GM21737 (cell line): Measurements from ENCODE around the gene ELOVL1.
"Not testable (repeated sequence)": the region's sequence is repeated elsewhere in the genome, so short reads cannot be mapped to it uniquely, and the experiment has no call there.

ENCODE experiments used
- ATAC-seq: cut with Tn5 transposase; IDR thresholded peaks from one replicate; pipeline ENCODE4 v1.9.1; 2021; ENCODE audit warnings: mild to moderate bottlenecking, moderate library complexity; ENCODE audit not compliant: unreplicated experiment

ELOVL1 gene

DNA sequence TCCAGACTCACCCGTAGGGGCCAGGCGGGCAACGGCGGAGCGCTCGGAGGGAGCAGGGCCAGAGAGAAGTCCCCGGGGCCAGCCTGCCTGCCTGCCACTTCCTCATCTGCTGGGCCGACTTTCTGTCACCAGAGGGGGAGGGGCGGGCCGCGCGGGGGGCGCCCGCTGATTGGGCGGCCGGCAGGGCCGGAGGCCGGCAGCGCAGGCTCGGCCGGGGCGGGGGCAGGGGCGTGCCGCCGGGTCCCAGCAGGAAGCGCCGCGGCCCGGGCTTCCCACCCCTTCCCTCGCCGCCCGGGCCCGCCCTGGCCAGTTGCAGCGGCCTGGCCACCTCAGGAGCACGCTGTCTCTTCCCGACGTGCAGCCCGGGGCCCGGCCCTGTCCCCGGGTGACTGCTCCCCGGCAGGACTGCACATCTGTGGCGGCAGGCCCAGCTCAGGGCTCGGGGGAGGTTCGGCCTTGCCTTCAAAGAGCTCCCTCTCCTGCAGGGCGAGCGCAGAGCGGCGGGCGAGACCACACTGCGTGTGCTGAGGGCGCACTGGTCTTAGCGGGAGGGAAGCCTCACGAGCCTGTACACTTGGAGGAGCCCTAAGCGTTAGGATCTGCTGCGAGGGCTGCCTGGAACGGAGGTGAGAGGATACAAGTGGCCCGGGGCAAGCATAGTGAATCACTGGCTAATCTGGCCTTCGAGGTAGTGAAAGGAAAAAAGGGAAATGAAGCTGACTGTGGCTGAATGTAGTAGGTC lies at the start of gene ELOVL1:
Gene ELOVL1 (minus strand): TSS at position 108 of the 742 bp plus-strand sequence. CDS start 2,402 bp downstream, outside the sequence.
- ATAC-seq = peak; percentile 77

DNA sequence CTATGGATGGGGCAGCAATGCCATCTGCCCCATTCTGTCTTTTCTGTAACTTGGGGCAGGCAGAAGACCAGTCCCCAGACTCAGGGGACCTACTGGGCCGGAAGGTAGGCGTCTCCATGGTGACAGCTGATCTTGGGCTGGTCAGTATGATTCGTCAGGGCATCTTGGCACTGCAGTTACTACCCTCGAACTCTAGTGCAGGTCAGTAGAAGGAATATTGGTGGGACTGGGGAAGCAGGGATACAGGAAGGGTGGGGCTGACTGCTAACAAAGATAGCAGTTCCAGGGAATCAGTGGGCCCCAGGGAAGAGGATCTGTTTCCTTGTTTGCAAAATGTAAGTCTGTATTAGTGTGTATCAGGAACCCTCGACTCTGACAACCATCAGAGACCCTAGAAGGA lies 48.1 kb upstream of the ELOVL1 start:
- no peak for ATAC-seq

DNA sequence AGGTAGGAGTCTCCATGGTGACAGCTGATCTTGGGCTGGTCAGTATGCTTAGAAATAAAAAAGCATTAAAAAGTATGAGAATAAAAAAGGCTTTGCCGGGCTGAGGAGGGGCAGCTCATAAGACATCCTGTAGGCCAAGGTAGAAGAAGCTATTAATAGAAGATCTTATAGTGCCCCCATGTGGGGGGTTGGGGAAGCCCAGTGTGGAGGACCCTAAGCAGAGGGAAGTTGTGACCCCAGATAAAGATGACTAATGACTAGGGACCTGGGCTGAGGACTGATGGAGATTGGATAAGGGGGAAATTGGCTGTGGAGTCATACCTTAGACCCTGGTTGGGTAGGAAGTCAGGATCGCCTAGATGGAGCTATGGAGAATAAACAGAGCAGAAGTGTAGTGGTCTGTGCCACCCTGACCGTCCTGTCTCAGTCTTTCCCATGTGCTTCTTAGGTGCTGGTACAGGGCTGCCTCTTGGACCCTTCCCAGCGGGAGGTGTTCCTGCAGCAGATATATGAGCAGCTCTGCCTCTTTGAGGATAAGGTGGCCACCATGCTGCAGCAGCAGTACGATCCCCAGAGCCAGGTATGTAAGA lies 46.9 kb upstream of the ELOVL1 start:
- no peak for ATAC-seq

DNA sequence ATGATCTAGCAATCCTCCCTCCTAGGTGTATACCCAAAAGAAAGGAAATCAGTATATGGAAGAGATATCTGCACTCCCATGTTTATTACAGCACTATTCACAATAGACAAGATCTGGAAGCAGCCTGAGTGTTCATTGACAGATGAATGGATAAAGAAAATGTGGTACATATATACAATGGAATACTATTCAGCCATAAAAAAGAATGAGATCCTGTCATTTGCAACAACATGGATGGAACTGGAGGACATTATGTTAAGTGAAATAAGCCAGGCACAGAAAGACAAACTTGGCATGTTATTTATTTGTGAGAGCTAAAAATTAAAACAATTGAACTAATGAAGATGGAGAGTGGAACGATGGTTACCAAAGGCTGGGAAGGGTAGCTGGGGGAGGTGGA lies 45.6 kb upstream of the ELOVL1 start:
- ATAC-seq = not testable (repeated sequence)

DNA sequence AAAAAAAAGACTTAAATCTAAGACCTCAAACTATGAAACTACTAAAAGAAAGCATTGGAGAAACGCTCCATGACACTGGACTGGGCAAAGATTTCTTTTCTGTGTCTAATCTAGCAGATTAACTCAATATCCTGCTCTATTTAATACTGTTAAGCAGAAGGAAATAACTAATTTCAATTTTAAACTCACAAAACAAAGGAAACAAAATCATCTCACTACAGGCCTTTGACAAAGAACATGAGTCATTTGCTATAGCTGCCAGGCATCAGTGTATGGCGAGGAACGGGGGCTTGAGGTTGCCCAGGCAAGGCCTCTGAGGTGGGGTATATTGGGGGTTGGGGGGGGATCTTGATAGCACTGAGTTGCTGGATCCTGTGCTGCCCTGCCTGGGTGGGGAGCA lies 42.8 kb upstream of the ELOVL1 start:
- ATAC-seq = no peak

DNA sequence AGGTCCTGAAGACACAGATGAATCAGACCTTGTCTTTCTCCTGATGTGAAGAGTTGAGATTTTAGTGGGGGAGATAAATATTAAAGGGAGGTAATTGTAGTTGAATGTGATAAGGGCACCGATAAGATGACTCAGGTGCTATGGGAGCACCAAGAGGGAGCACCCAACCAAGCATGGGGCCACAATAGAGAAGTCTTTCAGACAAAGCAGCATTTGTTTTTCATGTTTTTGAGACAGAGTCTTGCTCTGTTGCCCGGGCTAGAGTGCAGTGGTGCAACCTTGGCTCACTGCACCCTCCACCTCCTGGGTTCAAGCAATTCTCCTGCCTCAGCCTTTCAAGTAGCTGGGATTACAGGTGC lies 38.0 kb upstream of the ELOVL1 start:
- ATAC-seq = no peak

DNA sequence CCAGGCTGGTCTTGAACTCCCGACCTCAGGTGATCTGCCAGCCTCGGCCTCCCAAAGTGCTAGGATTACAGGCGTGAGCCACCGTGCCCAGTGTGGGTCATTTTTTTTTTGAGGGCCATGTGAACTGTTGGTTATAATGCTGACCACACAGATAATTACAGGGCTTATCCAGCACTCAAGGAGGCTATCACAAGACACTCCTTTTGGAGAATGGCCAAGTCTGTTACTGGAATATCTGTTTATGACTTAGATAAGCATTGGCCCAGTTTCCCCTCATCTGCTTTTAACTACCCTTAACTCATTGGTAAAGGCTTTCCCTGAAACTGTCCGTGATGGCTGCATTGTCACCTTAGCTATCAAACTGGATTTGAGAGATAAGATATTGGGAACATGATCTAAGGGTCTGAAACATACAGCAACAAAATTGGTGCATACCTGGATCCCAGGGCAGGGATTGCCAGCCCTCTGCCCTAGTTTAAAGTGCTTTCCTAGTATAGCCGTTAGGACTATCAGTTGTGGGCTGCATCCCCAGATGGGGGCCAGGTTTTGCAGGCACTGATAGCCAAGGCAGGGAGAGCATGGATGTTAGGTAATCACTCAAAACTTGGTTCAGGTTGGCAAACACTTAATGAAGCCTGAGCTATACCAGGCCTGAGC lies 37.5 kb upstream of the ELOVL1 start:
- no peak for ATAC-seq

DNA sequence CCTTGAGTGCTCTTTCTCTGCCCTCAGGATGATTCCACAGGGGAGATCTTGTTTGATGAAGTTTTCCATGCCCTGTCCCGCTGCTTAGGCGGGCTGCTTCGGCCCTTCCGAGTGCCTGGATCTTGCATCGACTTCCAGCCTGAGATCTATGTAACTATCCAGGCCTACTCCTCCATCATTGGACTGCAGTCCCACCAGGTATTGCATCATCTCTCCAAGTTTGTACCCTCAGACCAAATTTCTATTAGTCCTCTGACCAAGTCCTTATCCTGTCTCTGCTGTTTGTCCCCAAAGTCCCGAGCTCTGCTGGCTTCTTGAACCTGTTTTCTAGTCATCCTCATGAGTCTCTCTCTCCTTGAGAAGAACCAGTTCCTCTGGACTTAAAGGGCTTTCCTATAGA lies 36.5 kb upstream of the ELOVL1 start:
- ATAC-seq = no peak

DNA sequence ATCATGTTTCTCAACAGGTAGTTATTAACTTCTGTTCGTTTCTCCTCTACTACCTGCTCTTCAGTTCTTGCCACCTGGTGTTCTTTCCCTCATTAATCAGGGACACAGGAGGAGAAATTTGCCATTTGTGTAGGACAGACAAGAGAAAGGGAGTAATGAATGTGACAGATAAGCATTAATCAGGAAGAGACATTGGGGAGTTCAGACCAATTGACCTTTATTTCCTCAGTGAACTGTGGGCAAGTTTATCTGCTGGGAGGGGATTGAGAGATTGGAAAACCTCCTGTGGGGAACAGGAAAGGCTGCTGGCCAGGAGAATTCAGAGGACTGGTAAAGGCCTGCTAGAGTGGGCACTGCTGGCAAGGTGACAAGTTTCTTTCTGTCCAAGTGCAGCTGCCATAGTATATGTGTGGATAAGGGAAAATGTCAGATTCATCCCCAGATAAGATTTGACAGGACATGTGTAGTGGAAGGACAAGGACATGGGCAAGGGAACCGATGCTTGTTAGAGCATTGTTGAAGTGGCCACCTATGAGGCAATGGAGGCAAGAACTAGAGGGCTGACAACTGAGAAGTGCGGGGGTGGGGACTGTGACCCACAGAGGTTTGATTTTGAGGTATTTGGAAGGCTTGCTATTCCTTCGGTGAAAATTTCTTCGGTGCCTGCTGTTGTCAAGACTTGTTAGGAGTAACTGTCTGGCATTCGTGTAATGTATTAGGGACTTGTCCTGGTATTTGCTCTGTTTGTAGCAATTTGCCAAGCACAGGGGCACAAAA lies 34.5 kb upstream of the ELOVL1 start:
- ATAC-seq = no peak

DNA sequence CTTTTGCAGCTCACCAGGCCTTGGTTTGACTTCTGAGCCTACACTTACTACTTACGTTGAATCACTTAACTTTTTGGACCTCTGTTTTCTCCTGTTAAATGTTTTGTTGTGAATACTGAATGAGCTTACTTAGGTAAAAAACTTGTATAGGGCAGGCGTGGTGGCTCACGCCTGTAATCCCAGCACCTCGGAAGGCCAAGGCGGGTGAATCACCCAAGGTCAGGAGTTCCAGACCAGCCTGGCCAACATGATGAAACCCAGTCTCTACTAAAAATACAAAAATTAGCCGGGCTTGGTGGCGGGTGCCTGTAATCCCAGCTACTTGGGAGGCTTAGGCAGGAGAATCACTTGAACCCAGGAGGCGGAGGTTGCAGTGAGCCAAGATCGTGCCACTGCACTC lies 32.6 kb upstream of the ELOVL1 start:
- not testable (repeated sequence) for ATAC-seq

DNA sequence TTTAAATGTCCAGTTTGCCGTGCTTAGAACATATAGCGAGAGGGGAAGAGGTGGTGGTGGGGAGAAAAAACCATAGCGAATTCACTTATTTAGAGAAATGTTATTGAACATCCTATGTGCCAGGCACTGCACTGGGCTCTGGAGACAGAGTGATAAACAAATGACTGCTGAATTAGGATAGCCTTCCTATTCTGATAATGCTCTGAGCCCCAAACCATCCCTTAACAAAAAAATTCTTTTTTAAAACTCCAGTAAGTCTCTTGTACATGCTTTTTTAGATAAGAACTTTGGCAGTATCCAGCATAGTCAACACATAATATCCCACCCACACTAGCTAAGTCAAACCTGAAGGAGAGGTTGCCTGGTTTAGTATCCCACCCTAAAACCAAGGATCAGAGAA lies 30.4 kb upstream of the ELOVL1 start:
- no peak for ATAC-seq

DNA sequence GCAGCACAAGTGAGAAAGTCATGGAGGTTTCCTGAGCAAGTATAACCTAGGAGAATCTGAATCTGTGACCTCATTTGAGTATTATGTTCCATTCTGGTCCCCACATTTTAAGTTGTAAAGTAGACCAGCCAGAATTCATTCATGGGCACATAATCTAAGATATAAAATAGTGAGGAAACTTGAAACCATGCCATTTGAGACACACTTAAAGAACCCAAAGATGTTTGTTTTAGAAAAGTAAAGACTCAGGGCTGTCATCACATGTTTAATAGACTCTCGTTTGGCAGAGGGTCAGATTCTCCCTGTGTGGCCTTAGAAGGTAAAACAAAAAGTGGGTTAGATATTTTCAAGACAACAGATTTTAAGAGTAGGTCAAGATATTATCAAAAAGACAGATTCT lies 28.2 kb upstream of the ELOVL1 start:
- ATAC-seq = no peak

DNA sequence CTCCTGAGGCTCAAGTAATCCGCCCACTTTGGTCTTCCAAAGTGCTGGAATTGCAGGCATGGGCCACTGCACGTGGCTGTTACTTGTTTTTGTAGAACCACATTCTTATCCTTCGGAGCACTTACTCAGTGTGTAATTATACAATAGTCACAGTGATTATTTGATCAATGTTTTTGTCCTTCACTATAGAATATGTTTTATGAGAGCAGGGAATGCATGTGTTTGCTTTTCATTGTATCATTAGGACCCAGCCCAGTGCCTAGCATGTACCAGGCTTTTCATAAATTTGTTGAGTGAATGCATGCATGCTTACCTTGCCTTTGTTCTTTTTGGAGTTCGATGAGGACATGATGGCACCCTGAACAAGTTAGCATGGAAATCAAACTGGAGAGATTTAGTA lies 27.7 kb upstream of the ELOVL1 start:
- no peak for ATAC-seq

DNA sequence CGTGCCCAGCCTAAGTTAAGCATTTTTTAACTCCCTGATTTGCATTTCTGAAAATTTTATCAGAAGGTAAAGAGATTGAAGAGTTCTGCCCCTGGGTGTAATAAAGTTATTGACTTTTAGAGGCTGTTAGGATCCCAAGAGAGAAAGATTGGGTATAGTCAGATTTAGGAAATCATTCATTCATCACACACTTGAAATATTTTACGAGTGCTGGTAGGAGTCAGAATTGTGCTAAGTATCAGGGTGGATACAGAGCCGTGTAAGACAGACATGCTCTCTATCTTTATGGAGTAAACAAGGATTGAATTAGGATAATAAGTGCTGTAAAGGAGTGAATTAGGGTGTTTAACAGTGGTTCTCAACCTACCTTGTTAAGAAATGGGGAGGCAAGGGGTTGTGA lies 24.9 kb upstream of the ELOVL1 start:
- no peak for ATAC-seq

DNA sequence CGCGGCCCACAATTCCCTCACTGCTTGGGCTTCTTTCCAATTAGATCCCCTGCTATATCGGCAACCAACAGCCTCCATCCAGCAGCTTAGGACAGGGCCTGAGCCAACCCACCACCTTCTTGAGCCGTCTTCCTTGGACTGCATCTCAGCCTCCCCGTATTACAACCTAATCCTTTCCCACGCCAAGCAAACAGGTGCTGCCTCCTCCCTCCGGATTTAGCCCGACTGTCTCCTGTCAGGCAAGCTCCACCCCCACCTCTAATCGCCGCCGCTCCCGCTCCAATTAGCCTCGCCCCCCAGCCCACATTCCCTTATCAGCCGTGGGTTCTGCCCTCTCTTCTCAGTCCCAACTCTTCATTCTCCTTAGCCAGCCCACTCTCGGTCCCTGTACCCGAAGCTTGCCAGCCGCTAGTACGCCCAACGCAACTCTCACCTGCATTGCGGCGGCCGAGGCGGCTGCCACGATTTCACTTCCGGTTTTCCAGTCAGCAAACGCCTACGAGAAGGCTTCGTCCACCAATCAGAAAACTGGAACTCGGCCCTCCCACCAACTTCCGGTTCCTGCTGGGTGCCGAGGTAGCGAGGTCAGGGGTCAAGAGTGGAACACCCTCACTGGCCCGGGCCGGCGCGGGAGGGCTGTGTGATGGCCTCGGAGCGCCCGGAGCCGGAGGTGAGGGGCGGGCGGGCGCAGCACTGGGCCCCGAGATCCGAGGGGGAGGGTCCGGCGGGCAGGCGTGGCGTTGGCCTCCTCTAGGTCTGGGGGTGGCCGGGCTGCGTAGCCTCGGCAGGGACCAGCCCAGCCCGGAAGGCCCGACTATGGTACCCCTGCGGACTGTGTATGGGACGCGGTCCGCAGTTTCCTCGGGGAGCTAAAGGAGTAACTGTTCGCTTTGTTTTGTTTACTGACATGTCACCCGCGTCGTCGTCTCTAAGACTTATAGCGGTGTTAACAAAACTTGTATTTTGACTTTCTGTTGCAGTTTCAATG lies 21.8 kb upstream of the ELOVL1 start, which contains the start of the genes MED8 and SZT2:
Gene MED8 (minus strand): TSS at position 475 of the 988 bp plus-strand sequence. CDS start 36 bp downstream, at position 439.
Gene SZT2 (plus strand): TSS at position 574 of the 988 bp plus-strand sequence. CDS start 70 bp downstream, at position 644.
- ATAC-seq = peak; percentile 90

DNA sequence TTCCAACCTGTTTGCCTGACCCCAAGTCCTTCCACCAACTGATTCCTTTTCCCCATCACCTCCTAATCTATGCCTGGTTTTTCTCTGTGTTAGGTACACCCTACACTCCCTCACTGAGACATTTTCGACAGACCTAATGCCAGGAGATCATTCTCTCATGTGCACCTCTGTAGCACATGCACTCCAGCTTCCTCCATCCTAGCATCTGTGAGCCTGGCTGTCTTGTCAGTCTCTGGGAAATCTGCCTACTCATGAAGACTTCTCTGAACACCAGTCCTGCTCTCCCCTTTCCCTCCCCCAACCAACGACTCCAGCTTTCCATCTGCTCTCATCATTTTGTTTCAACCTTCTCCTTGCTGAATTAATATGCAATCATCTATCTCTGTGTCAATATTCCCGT lies 20.8 kb upstream of the ELOVL1 start:
- no peak for ATAC-seq

DNA sequence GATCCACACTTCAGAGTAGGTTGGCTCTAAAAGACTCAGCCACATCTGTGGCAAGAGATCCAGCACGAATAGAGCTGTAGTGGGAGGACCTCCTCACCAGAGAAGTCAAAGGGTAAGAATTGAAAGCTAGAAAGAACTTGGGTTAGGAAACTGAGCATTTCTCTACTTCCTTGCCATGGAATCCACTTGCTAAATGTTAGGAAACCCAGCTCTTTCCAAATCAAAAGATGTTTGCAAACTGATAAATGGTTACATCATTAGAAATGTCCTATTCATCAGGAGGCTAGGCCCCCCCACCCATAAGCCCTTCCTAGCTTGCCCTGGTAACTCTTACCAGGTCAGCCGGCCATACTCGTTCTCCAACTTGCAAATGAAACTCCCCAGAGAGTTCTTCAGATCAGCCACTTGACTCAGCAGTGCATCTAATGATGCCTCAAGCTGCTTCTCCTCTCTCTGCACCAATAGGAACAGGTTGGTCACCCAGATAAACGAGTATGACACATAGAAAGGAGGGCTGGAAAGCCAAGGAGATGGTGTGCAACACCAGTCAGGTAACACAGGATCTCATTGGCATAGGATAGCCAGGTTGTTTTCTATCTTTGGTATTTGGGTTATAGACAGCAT lies 20.3 kb upstream of the ELOVL1 start:
- no peak for ATAC-seq

DNA sequence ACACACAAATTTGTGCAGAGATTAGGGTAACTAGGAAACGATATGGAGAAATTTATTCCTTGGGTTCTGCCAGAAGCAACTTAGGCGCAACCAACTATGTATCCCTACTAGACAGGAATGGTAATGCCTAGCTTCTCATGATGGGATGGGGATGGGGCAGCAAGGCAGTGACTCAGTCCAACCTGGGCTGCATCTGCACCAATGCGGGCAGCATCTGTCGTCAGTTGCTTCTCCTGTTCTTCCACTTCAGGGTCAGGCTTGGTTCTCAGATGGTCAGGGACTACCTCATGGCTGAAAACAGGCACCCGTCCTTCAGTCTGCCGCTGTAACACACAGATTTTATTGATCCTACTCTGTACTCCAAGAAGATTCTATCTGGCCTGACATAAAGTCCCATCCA lies 18.9 kb upstream of the ELOVL1 start:
- no peak for ATAC-seq

DNA sequence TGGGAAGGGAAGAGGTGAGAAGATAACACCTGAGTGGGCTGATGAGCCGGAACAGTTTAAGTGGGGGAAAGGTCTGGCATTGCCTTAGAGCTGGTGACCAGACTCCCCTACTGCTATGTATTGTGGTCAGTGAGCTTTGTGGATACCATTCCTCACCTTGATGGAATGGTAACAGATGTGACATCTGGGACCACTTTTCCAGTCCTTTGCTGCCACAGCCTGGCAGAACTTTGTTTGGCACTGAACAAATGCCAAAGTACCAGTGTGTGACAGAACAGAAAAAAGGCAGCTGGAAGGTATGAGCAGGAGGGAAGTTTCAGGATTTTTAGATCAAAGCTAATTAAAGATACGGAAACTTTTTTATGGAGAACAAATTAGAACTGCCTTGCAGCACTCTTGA lies 15.6 kb upstream of the ELOVL1 start:
- ATAC-seq = no peak
